SK-MEL-5 (cell line): ENCODE measurements around the gene KLHL6. TPM values are rescaled to one million over a fixed set of nuclear protein-coding genes. Genes with fewer than 3 reads are reported as not detected.
"Not testable (repeated sequence)": the region's sequence is repeated elsewhere in the genome, so short reads cannot be mapped to it uniquely, and the experiment has no call there.

ENCODE experiments used
- DNase-seq: peaks from one replicate; pipeline ENCODE4 v3.0.0-alpha.2; 2016; ENCODE audit warnings: low read depth, low spot score
- in situ Hi-C: cut with HindIII; loops from 2 replicates; pipeline ENCODE4 v1.10.0; 2016; ENCODE audit warnings: low sequenced_read_pairs, high pct_unique_total_duplicates, low pct_unique_long_range_greater_than_20kb
- total RNA-seq: library from RNA; depleted of rRNA; stranded (reverse); fragments of >200 nt; shearing (Covaris generic); gene quantifications from 2 replicates; pipeline ENCODE4 v1.2.3, GENCODE V29; 2014

The KLHL6 gene
- total RNA-seq, 1 experiment from 2014 or later, result 0.13 TPM

GRCh38 chr3:183520295-183520694 lies 35.2 kb downstream of the KLHL6 start:
- in situ Hi-C loops, DNase-seq: not testable (repeated sequence)

GRCh38 chr3:183519891-183520290 lies 35.6 kb downstream of the KLHL6 start:
- in situ Hi-C loops, result no loop called here
- DNase-seq, result no peak

GRCh38 chr3:183518491-183519251 lies 36.8 kb downstream of the KLHL6 start:
- peak; percentile 34 for DNase-seq
- in situ Hi-C loops, result no loop called here

GRCh38 chr3:183517607-183518006 lies 37.9 kb downstream of the KLHL6 start:
- in situ Hi-C loops, result no loop called here
- DNase-seq, result no peak

- in situ Hi-C loops, result no loop called here
- DNase-seq, result peak; percentile 88
These were observed 39.3 kb downstream of the KLHL6 start for GRCh38 chr3:183515968-183516851.

- DNase-seq, result no peak
- in situ Hi-C loops, result no loop called here
These were observed 41.5 kb downstream of the KLHL6 start for GRCh38 chr3:183514021-183514420.

- in situ Hi-C loops, result no loop called here
- no peak for DNase-seq
These were observed 42.3 kb downstream of the KLHL6 start for GRCh38 chr3:183513046-183513706.

GRCh38 chr3:183511286-183512131 lies 44.0 kb downstream of the KLHL6 start:
- in situ Hi-C loops, result not testable (repeated sequence)

GRCh38 chr3:183508821-183509220 lies 46.7 kb downstream of the KLHL6 start:
- DNase-seq, result no peak
- in situ Hi-C loops, result no loop called here

More at GRCh38 chr3:183511286-183512131, 44.0 kb downstream of the KLHL6 start:
- not testable (repeated sequence) for DNase-seq

GRCh38 chr3:183507551-183507950 lies 48.0 kb downstream of the KLHL6 start:
- DNase-seq, result no peak
- in situ Hi-C loops, result no loop called here

- DNase-seq, result no peak
- in situ Hi-C loops, result no loop called here
These were observed 48.7 kb downstream of the KLHL6 start for GRCh38 chr3:183506674-183507320.

GRCh38 chr3:183504597-183504996 lies 50.9 kb downstream of the KLHL6 start:
- in situ Hi-C loops, result no loop called here
- DNase-seq, result no peak

GRCh38 chr3:183503746-183504145 lies 51.8 kb downstream of the KLHL6 start:
- in situ Hi-C loops, result no loop called here
- DNase-seq, result peak; percentile 63

GRCh38 chr3:183502237-183503181 lies 53.0 kb downstream of the KLHL6 start:
- in situ Hi-C loops, result no loop called here
- peak; percentile 58 for DNase-seq

- DNase-seq, result no peak
- in situ Hi-C loops, result no loop called here
These were observed 54.4 kb downstream of the KLHL6 start for GRCh38 chr3:183500981-183501704.
